BE2C (cell line): Measurements from ENCODE around the gene HECW1.

Experiments used
- DNase-seq: peaks from one replicate; pipeline ENCODE4 v3.0.0-alpha.2; 2020
- H3K27me3 ChIP-seq: fragments of 250-450 bp; sonication (Bioruptor Pico); 2 replicates; pipeline ENCODE4 v1.5.1; 2020; ENCODE audit warnings: mild to moderate bottlenecking
- H3K36me3 ChIP-seq: fragments of 250-450 bp; sonication (Bioruptor Pico); 2 replicates; pipeline ENCODE4 v1.5.1; 2020; ENCODE audit warnings: mild to moderate bottlenecking
- H3K4me1 ChIP-seq: fragments of 250-450 bp; sonication (Bioruptor Pico); 2 replicates; pipeline ENCODE4 v1.5.1; 2020
- H3K4me3 ChIP-seq: 2 replicates; pipeline ENCODE4 v1.5.1; 2011; ENCODE audit warnings: low read depth, low read length
- H3K9me3 ChIP-seq: fragments of 250-450 bp; sonication (Bioruptor Pico); 2 replicates; pipeline ENCODE4 v1.5.1; 2020
- CTCF ChIP-seq: IDR thresholded peaks from 2 replicates; pipeline ENCODE4 v1.5.1; 2012; ENCODE audit warnings: mild to moderate bottlenecking, low read depth, low read length

Gene HECW1

GRCh38 chr7:43506460-43506859 is 394.0 kb downstream of the HECW1 start:
- Histone ChIP-seq H3K36me3 (no peaks in the 10 kb centered on the region), H3K9me3 (no peaks in the 10 kb centered on the region), H3K4me3 (no peak overlapping the region), H3K4me1 (no peaks in the 10 kb centered on the region), H3K27me3 (no peaks in the 10 kb centered on the region; the same call in 1 of the 2 replicates)
- no peak for DNase-seq
- TF ChIP-seq CTCF: no peak

GRCh38 chr7:43508461-43508860 is 396.0 kb downstream of the HECW1 start:
- TF ChIP-seq CTCF: no peak
- Histone ChIP-seq H3K9me3 (no peaks in the 10 kb centered on the region), H3K4me1 (no peaks in the 10 kb centered on the region), H3K4me3 (no peak overlapping the region), H3K27me3 (no peaks in the 10 kb centered on the region; the same call in 1 of the 2 replicates), H3K36me3 (no peaks in the 10 kb centered on the region)
- no peak for DNase-seq

GRCh38 chr7:43509906-43510305 is 397.5 kb downstream of the HECW1 start:
- H3K27me3 ChIP-seq: no peaks in the 10 kb centered on the region; the same call in 1 of the 2 replicates
- no peak for DNase-seq
- H3K36me3 ChIP-seq: no peaks in the 10 kb centered on the region
- TF ChIP-seq CTCF: no peak
- H3K9me3 ChIP-seq: no peaks in the 10 kb centered on the region
- no peaks in the 10 kb centered on the region for H3K4me1 ChIP-seq
- no peak overlapping the region for H3K4me3 ChIP-seq

- Histone ChIP-seq H3K4me1 (no peaks in the 10 kb centered on the region), H3K36me3 (no peaks in the 10 kb centered on the region), H3K27me3 (no peaks in the 10 kb centered on the region; the same call in 1 of the 2 replicates), H3K9me3 (no peaks in the 10 kb centered on the region), H3K4me3 (no peak overlapping the region)
- TF ChIP-seq CTCF: no peak
- no peak for DNase-seq
Observed at GRCh38 chr7:43511029-43511428, 398.6 kb downstream of the HECW1 start.

- H3K9me3 ChIP-seq: no peaks in the 10 kb centered on the region
- no peaks in the 10 kb centered on the region for H3K36me3 ChIP-seq
- no peak for TF ChIP-seq CTCF
- no peak for DNase-seq
- no peaks in the 10 kb centered on the region for H3K4me1 ChIP-seq
- no peak overlapping the region for H3K4me3 ChIP-seq
- no peaks in the 10 kb centered on the region; the same call in 1 of the 2 replicates for H3K27me3 ChIP-seq
Observed at GRCh38 chr7:43511769-43512515, 399.5 kb downstream of the HECW1 start.

GRCh38 chr7:43513251-43513650 is 400.8 kb downstream of the HECW1 start:
- H3K27me3 ChIP-seq: no peaks in the 10 kb centered on the region; the same call in 1 of the 2 replicates
- H3K36me3 ChIP-seq: no peaks in the 10 kb centered on the region
- no peaks in the 10 kb centered on the region for H3K9me3 ChIP-seq
- no peak for TF ChIP-seq CTCF
- H3K4me1 ChIP-seq: no peaks in the 10 kb centered on the region
- H3K4me3 ChIP-seq: no peak overlapping the region
- DNase-seq: no peak
